ENCODE data around the gene MGAM2. TPM values are rescaled to one million over a fixed set of nuclear protein-coding genes. Genes with fewer than 3 reads are reported as not detected.

The MGAM2 gene
- 1 to 10 TPM in 1 of 6 experiments, under 1 TPM in 5; 0.09 to 4.4 (median 0.25) TPM for total RNA-seq
- long read RNA-seq = 0 reads

DNA sequence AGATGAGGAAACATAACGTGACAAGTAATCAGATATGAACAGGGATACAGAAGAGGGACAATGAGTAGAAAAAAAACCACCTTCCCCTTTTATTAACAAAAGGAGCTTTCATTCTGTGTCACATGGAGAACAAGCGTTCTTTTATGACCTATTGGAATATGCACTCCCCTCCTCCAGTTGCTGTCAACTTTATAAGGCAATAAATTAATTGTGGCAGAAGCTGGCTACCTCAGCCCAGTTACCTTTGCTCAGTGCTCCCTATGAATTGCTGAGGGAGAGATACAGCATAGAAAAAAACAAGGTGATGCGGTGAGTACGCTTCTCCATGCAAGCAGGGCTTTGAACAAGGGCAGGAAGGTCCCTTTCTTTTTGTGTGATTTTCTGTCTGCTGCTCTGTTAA is at the start of gene MGAM2:
Gene MGAM2, plus strand, starts transcription at position 220 of the 400 bp plus-strand sequence. CDS start 5,156 bp downstream, outside the sequence.
- intact Hi-C loops (cut with DNase I) = no loop called here

DNA sequence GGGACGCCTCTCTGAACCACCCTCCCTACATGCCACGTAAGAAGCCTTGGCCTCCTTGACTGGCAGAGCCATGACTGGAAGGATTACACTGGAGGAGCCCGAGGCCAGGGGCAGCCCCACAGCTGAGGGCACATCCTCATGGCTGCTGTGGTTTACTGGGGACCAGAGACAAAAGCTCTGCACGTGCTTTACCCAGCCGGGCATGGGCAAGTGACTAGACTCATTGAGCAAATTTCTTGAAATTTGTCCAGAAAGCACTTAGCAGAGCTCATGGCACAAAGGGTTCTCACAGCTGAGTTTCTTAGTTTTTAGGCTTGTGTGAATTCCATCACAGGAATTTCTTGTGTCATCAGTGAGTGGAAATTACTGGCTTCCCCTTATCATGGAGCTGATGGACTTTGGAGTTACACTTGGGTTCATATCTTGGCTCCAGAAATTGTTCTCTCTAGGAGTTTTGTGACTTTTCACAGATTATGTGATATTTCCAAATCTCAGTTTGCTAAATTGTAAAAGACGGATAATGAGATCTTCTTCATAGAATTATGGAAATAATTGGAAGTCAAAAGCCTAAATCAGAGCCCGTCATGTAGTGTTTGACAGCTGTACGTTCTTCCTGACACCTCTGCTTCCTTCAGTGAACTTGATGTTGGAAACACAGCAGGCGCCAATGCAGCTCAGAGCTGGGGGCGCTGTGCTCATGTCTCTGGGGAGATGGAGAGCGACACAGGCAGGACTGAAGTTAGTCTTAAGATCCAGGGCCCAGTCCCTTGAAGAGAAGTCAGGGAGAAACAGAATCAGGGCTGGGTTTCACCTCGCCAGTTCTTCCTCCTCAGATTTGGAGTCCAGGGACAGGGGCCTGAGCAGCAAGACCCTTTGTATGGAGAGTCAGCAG is 47.7 kb upstream of the MGAM2 start:
- peaks cover 0 to 8% (median 0%) of the 10 kb centered on the region in 4 donors for H3K4me1 ChIP-seq
- TF ChIP-seq, protein P1, sequence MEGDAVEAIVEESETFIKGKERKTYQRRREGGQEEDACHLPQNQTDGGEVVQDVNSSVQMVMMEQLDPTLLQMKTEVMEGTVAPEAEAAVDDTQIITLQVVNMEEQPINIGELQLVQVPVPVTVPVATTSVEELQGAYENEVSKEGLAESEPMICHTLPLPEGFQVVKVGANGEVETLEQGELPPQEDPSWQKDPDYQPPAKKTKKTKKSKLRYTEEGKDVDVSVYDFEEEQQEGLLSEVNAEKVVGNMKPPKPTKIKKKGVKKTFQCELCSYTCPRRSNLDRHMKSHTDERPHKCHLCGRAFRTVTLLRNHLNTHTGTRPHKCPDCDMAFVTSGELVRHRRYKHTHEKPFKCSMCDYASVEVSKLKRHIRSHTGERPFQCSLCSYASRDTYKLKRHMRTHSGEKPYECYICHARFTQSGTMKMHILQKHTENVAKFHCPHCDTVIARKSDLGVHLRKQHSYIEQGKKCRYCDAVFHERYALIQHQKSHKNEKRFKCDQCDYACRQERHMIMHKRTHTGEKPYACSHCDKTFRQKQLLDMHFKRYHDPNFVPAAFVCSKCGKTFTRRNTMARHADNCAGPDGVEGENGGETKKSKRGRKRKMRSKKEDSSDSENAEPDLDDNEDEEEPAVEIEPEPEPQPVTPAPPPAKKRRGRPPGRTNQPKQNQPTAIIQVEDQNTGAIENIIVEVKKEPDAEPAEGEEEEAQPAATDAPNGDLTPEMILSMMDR (IDR thresholded peaks at IDR 0.05) = no peak
- TF ChIP-seq POLR2A (IDR thresholded peaks at IDR 0.05) = no peak
- H3K4me3 ChIP-seq = no peak overlapping the region
- H3K27ac ChIP-seq = no peak overlapping the region
- DNase-seq (no peak), ATAC-seq (peak; percentile 43 to 86 (median 64))
- intact Hi-C loops (cut with DNase I) = no loop called here
- no peaks in the 10 kb centered on the region for H3K9me3 ChIP-seq
- H3K36me3 ChIP-seq = no peaks in the 10 kb centered on the region
- WGBS (ENCODE audit: insufficient coverage, low coverage, low lambda C conversion rate, missing lambda C conversion rate) = 55% methylated on average over 12 of the region's 12 CpGs
- H3K27me3 ChIP-seq = no peaks in the 10 kb centered on the region

More for the DNA sequence above, at the start of gene MGAM2:
- H3K4me1 ChIP-seq = no peaks in the 10 kb centered on the region
- no peak for ATAC-seq
- no peaks in the 10 kb centered on the region for H3K9me3 ChIP-seq
- no peaks in the 10 kb centered on the region for H3K27me3 ChIP-seq
- 53% methylated on average over 4 of the region's 4 CpGs for WGBS (ENCODE audit: insufficient coverage, low coverage, low lambda C conversion rate, missing lambda C conversion rate)
- TF ChIP-seq, protein P1 (IDR thresholded peaks at IDR 0.05) = no peak
- TF ChIP-seq POLR2A (IDR thresholded peaks at IDR 0.05) = no peak
- no peaks in the 10 kb centered on the region for H3K36me3 ChIP-seq
- H3K27ac ChIP-seq = no peak within 1 kb of the TSS
- H3K4me3 ChIP-seq = no peak within 1 kb of the TSS
- no peak for DNase-seq

DNA sequence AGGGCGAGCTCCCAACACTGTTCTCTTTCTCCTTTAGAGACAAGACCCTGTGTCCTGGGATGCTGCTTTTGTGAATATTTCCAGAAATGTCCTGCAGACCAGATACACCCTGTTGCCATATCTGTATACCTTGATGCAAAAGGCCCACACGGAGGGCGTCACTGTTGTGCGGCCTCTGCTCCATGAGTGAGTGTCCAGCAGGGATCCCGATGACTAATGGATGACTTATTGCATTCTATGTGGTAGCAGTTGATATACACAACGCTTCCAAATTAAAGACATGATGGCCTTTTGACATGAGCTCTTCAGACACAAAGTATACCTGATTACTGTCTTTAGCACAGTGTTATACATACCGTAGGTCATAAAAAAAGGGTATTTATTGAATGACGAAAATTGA is 45.0 kb upstream of the MGAM2 start:
- no peak for TF ChIP-seq POLR2A (IDR thresholded peaks at IDR 0.05)
- TF ChIP-seq, protein P1 (IDR thresholded peaks at IDR 0.05) = no peak
- H3K9me3 ChIP-seq = no peaks in the 10 kb centered on the region
- DNase-seq = no peak
- H3K27ac ChIP-seq = no peak overlapping the region
- no peak overlapping the region for H3K4me3 ChIP-seq
- no peaks in the 10 kb centered on the region for H3K36me3 ChIP-seq
- ATAC-seq = no peak
- intact Hi-C loops (cut with DNase I) = no loop called here
- peaks cover 0 to 8% (median 0%) of the 10 kb centered on the region in 4 donors for H3K4me1 ChIP-seq
- H3K27me3 ChIP-seq = no peaks in the 10 kb centered on the region
- 80% methylated on average over 8 of the region's 8 CpGs for WGBS (ENCODE audit: insufficient coverage, low coverage, low lambda C conversion rate, missing lambda C conversion rate)

DNA sequence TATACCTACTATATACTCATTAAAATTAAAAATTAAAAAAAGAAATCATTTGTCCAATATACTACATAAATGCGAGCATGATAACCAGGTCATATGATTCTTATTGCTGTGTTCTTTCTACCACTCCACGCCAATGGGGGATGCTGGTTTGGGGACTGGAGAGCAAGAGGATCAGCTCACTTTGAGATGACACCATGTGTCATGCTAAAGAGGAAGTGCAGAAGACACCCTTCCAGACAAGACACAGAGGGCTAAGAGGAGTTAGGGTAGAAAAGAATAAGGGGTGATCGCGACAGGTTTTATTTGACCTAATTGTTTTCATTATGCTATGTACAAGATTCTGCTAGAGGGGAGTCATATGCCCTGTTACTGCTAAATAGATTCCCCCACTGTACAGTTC is 33.8 kb upstream of the MGAM2 start:
- Histone ChIP-seq H3K27me3 (no peaks in the 10 kb centered on the region), H3K4me3 (no peak overlapping the region), H3K27ac (no peak overlapping the region), H3K36me3 (no peaks in the 10 kb centered on the region), H3K4me1 (no peaks in the 10 kb centered on the region), H3K9me3 (no peaks in the 10 kb centered on the region)
- ATAC-seq (no peak), DNase-seq (no peak)
- TF ChIP-seq, protein P1 (IDR thresholded peaks at IDR 0.05) = no peak
- TF ChIP-seq POLR2A (IDR thresholded peaks at IDR 0.05) = no peak
- intact Hi-C loops (cut with DNase I) = no loop called here
- 80% methylated on average over 4 of the region's 4 CpGs for WGBS (ENCODE audit: insufficient coverage, low coverage, low lambda C conversion rate, missing lambda C conversion rate)
